PC-3 (cell line): Measurements from ENCODE around the gene WWP2.

Experiments used
- EZH2 ChIP-seq: fragments of 300-600 bp; sonication (generic); IDR thresholded peaks from one replicate; pipeline ENCODE4 v1.6.1; 2017; ENCODE audit warnings: antibody characterized with exemption, mild to moderate bottlenecking, low read length; ENCODE audit not compliant: unreplicated experiment
- TF ChIP-seq, protein P1 (sequence below): fragments of 300-600 bp; sonication (generic); conservative IDR thresholded peaks from 2 replicates; pipeline ENCODE4 v1.5.1; 2017; ENCODE audit warnings: antibody characterized with exemption, low read depth, mild to moderate bottlenecking, low read length

DNA sequence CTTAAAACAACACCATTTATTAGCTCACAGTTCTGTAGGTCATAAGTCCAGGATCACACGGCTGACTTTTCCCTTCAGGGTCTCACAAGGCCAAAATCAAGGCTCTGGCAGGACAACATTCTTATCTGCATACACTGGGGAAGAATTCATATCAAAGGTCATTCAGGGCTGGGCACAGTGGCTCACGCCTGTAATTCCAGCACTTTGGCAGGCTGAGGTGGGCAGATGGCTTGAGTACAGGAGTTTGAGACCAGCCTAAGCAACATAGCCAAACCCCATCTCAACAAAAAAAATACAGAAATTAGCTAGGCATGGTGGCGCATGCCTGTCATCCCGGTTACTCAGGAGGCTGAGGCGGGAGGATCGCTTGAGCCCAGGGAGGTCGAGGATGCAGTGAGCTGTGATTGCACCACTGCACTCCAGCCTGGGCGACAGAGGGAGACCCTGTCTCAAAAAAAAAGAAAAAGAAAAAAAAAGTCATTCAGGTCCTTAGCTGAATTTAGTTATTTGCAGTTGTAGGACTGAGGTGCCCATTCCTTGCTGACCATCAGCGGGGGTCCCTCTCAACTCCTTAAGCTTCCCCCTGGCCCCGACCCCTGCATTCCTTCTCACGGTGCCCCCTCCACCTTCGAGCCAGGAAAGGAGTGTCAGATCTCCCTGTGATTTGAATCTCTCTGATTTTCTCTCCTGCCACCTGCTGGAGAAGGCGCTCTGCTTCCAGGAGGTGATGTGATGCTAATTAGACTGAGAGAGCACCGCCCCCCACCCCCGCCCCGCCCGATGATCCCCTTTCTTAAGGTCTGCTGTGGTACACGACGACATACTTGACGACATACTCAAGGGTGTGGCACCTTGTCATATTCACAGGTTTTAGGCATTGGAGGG is 97.2 kb downstream of the WWP2 start:
- TF ChIP-seq, protein P1, sequence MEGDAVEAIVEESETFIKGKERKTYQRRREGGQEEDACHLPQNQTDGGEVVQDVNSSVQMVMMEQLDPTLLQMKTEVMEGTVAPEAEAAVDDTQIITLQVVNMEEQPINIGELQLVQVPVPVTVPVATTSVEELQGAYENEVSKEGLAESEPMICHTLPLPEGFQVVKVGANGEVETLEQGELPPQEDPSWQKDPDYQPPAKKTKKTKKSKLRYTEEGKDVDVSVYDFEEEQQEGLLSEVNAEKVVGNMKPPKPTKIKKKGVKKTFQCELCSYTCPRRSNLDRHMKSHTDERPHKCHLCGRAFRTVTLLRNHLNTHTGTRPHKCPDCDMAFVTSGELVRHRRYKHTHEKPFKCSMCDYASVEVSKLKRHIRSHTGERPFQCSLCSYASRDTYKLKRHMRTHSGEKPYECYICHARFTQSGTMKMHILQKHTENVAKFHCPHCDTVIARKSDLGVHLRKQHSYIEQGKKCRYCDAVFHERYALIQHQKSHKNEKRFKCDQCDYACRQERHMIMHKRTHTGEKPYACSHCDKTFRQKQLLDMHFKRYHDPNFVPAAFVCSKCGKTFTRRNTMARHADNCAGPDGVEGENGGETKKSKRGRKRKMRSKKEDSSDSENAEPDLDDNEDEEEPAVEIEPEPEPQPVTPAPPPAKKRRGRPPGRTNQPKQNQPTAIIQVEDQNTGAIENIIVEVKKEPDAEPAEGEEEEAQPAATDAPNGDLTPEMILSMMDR, result peak; percentile 26; the same call in 1 of the 2 replicates
- TF ChIP-seq EZH2, result no peak
